Middle frontal gyrus (tissue), 1 donor: ENCODE results near the gene SLC6A19.

Experiments used
- DNase-seq: peaks from one replicate; pipeline ENCODE4 v3.0.0-alpha.2; 2015; ENCODE audit warnings: low spot score; ENCODE audit errors: extremely low spot score

SLC6A19 gene

DNA sequence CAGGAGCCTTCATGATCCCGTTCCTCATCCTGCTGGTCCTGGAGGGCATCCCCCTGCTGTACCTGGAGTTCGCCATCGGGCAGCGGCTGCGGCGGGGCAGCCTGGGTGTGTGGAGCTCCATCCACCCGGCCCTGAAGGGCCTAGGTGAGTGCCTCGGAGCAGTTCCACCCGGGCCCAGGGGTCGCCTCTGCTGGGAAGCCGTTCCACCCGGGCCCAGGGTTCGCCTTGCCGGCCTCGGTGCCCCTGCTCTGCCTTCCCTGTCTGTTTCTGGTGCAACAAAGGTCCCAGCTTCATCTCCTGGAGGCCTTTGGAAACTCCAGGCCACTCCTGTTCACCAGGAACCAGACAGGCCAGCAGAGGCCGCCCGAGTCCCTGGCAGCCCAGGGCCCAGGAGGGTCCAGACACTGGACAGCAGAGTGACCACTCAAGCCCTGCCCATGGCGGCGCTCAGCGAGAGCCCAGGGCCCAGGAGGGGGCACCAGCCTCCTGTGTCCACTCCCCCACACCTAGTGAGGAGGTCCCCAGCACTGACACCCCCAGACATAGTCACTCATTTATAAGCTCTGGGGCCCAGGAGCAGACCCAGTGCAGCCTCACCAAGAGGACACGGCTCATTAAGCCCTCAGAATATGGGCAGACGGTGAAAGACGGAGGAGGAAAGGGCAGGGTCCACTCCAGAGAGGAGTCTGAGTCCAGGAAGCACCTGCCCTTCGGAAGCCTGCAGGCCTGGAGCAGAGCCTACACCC lies 7.5 kb downstream of the SLC6A19 start:
- no peak for DNase-seq

GRCh38 chr5:1209489-1209852 lies 8.1 kb downstream of the SLC6A19 start:
- DNase-seq, result no peak

DNA sequence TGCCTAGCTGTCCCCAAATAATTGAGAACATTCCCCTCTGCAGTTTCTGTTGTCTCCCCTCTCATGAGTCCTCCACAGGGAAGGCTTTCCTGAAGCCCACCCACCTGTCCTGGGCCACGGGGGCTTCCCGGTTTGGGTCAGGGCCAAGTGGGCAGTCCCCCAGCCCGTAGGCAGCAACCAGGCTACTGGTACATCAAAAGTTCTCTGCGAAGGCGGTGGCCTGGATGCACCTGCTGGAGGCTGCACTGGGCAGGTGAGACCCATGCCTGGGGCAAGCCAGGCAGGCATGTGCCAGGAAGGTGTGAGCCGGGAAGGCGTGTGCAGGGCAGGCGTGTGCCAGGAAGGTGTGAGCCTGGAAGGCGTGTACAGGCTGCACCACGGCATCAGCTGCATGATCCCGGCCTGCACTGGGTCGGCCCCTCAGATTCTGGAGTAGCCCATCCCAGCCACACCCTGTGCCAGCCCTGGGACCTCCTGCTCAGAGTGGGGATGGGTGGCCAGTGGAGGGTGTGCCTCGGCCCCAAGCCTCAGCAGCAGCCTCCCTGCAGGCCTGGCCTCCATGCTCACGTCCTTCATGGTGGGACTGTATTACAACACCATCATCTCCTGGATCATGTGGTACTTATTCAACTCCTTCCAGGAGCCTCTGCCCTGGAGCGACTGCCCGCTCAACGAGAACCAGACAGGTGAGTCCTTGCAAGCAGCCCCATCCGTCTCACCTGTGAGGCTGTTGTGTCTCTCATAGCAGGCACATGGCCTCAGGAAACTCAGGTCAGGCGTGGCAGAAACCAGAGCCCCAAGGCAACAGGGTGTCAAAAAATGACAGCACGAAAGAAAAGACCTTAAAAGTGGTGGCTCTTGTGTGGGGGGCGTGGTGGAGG lies 8.7 kb downstream of the SLC6A19 start:
- no peak for DNase-seq

- DNase-seq, result no peak
These were observed 9.4 kb downstream of the SLC6A19 start for GRCh38 chr5:1210832-1211251.

DNA sequence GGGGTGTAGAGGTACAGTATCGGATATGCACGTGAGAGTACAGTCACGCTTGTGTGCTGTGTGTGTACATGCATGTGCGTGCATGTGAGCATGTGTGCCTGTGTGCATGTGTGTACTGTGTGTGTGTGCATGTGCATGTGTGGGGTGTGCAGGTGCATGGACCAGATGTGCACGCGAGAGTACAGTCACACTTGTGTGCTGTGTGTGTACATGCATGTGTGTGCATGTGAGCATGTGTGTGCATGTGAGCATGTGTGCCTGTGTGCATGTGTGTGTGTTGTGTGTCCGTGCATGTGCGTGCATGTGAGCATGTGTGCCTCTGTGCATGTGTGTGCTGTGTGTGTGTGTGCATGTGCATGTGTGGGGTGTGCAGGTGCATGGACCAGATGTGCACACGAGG lies 10.3 kb downstream of the SLC6A19 start:
- no peak for DNase-seq

GRCh38 chr5:1212271-1212670 lies 10.9 kb downstream of the SLC6A19 start:
- no peak for DNase-seq

DNA sequence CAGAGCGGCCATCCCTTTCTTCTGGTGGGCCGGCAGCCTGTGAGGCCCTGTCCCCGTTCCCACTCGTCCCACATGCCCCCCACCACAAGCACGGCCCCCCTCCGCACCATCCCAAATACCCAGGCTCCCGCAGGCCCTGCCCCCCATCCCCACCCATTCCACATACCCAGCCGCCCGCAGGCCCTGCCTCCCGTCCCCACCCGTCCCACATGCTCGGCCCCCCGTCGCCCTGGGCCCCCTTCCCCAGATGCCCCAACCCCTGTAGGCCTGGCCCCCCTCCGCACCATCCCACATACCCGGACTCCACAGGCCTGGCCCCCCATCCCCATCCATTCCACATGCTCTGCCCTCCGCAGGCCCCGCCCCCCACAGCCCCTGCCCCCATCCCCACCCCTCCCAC lies 11.5 kb downstream of the SLC6A19 start:
- DNase-seq, result no peak

- no peak for DNase-seq
These were observed 12.2 kb downstream of the SLC6A19 start for GRCh38 chr5:1213508-1214162.

GRCh38 chr5:1214163-1214935 lies 13.0 kb downstream of the SLC6A19 start:
- no peak for DNase-seq

DNA sequence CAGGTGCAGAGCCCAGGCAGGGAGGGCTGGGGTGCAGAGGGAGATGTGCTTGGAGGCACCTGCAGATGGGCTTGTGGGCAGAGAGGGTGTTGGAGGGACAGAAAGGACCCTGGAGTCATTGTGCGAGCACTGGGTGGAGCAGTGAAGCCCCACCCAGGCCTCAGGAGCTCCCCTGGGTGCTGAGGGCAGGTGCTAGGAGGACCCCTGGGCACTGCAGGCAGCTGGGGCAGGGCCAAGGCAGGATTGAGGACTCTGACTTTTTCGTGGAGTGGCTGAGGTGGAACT lies 13.5 kb downstream of the SLC6A19 start:
- DNase-seq, result no peak

GRCh38 chr5:1215320-1216096 lies 14.1 kb downstream of the SLC6A19 start:
- DNase-seq, result no peak

GRCh38 chr5:1216211-1216917 lies 15.0 kb downstream of the SLC6A19 start:
- DNase-seq, result no peak

GRCh38 chr5:1216918-1217295 lies 15.5 kb downstream of the SLC6A19 start:
- no peak for DNase-seq

DNA sequence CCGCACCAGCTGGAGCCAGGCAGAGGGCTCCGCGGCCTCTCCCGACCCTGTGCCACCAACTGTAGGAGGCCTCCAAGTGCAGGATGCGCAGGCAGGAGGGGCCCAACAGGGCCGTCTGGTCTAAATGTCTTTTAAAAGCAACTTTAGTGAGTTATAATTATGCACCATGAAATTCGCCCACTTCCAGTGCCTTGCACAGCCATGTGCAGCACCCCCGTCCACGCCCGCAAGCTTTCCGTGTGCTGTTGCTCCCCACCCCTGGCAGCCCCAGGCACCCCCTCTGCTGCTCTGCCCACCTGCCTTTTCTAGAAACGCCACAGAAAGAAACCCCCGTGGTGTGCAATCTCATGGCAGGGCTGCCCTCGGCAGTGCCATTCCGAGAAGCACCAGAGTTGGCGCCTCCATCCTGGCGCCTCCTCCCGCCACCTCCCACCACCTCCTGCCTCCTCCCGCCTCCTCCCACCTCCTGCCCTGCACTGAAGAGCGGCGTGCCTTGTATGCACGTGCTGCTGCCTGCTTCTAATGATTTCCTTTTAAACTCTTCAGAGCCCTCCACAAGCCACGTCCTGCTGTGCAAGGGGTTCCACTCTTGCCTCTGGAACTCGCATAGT lies 16.3 kb downstream of the SLC6A19 start:
- DNase-seq, result no peak

DNA sequence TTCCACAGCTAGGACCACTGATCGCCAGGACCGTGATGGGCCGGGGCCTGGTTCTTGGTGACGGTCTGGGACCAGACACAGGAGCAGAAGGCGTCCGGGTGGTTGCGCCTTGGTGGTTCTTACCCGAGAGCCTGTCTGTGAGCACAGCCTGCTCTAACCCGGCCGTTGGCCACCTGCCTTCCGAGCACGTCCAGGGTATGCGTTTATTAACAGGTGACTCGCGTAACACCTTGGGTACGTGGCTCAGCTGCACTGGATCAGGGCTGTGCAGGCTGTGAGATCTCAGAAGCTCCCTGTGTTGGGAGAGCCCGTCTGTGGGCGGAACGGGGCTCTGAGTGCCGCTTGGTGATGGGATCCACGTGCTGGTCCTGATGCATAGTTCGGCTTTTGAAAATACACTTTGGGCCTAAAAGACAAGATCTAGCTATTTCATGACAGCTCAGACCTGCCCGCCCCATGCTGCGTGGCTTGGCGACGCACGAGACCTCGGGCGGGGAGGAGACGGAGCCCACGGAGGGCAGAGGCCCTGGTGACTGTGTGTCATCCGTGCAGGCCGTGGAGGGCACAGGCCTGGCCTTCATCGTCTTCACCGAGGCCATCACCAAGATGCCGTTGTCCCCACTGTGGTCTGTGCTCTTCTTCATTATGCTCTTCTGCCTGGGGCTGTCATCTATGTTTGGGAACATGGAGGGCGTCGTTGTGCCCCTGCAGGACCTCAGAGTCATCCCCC lies 17.1 kb downstream of the SLC6A19 start:
- no peak for DNase-seq

GRCh38 chr5:1219098-1219767 lies 17.8 kb downstream of the SLC6A19 start:
- DNase-seq, result no peak

GRCh38 chr5:1219768-1220100 lies 18.3 kb downstream of the SLC6A19 start:
- DNase-seq, result no peak

- DNase-seq, result no peak
These were observed 19.0 kb downstream of the SLC6A19 start for GRCh38 chr5:1220351-1220750.

DNA sequence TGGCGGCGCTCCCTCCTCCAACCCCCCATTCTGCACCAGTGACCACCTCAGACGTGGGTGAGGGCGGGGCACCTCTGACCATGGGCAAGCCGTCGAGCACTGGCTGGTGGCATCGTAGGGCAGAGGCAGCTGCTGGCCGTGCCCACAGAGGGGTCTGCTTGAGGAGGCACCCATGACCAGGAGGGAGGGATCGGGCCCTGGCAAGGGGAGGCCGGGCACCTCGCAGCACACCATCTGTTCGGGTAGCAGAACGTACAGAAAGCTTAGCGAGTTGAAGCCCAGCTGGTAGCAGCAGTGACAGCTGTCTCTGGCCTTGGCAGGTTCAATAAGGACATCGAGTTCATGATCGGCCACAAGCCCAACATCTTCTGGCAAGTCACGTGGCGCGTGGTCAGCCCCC lies 19.4 kb downstream of the SLC6A19 start:
- no peak for DNase-seq
